ENCODE data around the gene HRH3.

GRCh38 chr20:62174870-62175624, 45.0 kb downstream of the HRH3 start:
- no peak for TF ChIP-seq CTCF (IDR thresholded peaks at IDR 0.05; ENCODE audit: low read depth, low read length, poor library complexity, severe bottlenecking)
- TF ChIP-seq EZH2phosphoT487 (IDR thresholded peaks at IDR 0.05; ENCODE audit: borderline replicate concordance, low read length) = no peak
